K562 (cell line): Measurements from ENCODE around the gene XRN1. TPM values are rescaled to one million over a fixed set of nuclear protein-coding genes. Genes with fewer than 3 reads are reported as not detected.
"Not testable (repeated sequence)": the region's sequence is repeated elsewhere in the genome, so short reads cannot be mapped to it uniquely, and the experiment has no call there.

Experiments
- ATAC-seq: fragments of 200-7000 bp; cut with Tn5 transposase; 3 replicates; pipeline ENCODE4 v1.9.1; 2020; ENCODE audit warnings: moderate library complexity
- BruUV-seq: library from RNA; stranded (reverse); fragments of 400-500 nt; replicated peaks from 2 replicates; lab custom pipeline; 2021; lab: Mats Ljungman, UMichigan
- CTCF ChIA-PET: fragments of 300-600 bp; formaldehyde crosslinking; extraction: SDS; loops from one replicate; lab custom pipeline; 2021; ENCODE audit warnings: low intra/inter-chr PET ratio; lab: Yijun Ruan, JAX
- POLR2A ChIA-PET: fragments of 300-600, 350-650 bp; sonication (Branson Sonifier 250); formaldehyde crosslinking; extraction: SDS; loops from one replicate; lab custom pipeline; 2021; ENCODE audit warnings: antibody characterized with exemption, inconsistent platforms; lab: Yijun Ruan, JAX
- DNase-seq, 4 experiments: peaks; one replicate each; pipeline versions ENCODE4 v3.0.0 to v3.0.0-alpha.2; 2011 to 2018; ENCODE audit warnings: low spot score in 3 of 4, mixed read lengths in 3 of 4; ENCODE audit errors: extremely low read depth in 1 of 4
- FAIRE-seq: peaks from 2 replicates; lab custom pipeline; 2011; peaks lifted over from hg19 to GRCh38; lab: Jason Lieb, UNC
- H2AFZ ChIP-seq: 2 replicates; pipeline ENCODE4 v1.6.0; 2011; ENCODE audit warnings: low read depth, low read length, control low read depth, inconsistent platforms
- H3K27ac ChIP-seq: fragments of 200-600 bp; 3 replicates; pipeline ENCODE4 v1.8.0; 2011; ENCODE audit warnings: low read depth, mild to moderate bottlenecking, control low read depth, inconsistent platforms, low read length, moderate library complexity, mixed read lengths; ENCODE audit errors: extremely low read depth
- H3K27me3 ChIP-seq, 2 experiments: fragments of 300-600 bp in 1 of 2; 2 replicates in 1 of 2; 3 replicates in 1 of 2; pipeline versions ENCODE4 v1.6.0 to v1.8.0; 2011; ENCODE audit warnings: inconsistent platforms in 2 of 2, low read length in 2 of 2, mild to moderate bottlenecking in 1 of 2, mixed read lengths in 1 of 2, moderate library complexity in 1 of 2; ENCODE audit not compliant: control insufficient read depth in 2 of 2, insufficient read depth in 2 of 2
- H3K36me3 ChIP-seq: fragments of 300-600 bp; 3 replicates; pipeline ENCODE4 v1.8.0; 2011; ENCODE audit warnings: mild to moderate bottlenecking, low read length, inconsistent platforms; ENCODE audit not compliant: control insufficient read depth, insufficient read depth
- H3K4me1 ChIP-seq, 2 experiments: fragments of 200-600 bp in 1 of 2; replicated peaks in 1 of 2; 2 replicates in 1 of 2; 3 replicates in 1 of 2; pipeline versions ENCODE4 v1.5.1 to v1.8.0; 2011; ENCODE audit warnings: inconsistent platforms in 2 of 2, low read length in 2 of 2, mild to moderate bottlenecking in 1 of 2, mixed read lengths in 1 of 2, moderate library complexity in 1 of 2; ENCODE audit not compliant: control insufficient read depth in 2 of 2, insufficient read depth in 2 of 2
- H3K4me2 ChIP-seq: 2 replicates; pipeline ENCODE4 v1.6.1; 2011; ENCODE audit warnings: low read length, control low read depth, inconsistent platforms, mixed read lengths; ENCODE audit not compliant: insufficient read depth
- H3K4me3 ChIP-seq: fragments of 200-600 bp; sonication (generic), shearing (Covaris generic); 2 replicates; pipeline ENCODE4 v1.5.1; 2016; ENCODE audit warnings: control low read depth, inconsistent platforms
- H3K79me2 ChIP-seq: fragments of 200-600 bp; 3 replicates; pipeline ENCODE4 v1.8.0; 2011; ENCODE audit warnings: low read length, inconsistent platforms; ENCODE audit not compliant: control insufficient read depth, insufficient read depth
- H3K9ac ChIP-seq, 2 experiments: 2 replicates each; pipeline versions ENCODE4 v1.6.0 to v1.6.1; 2011; ENCODE audit warnings: low read depth in 2 of 2, low read length in 2 of 2, control low read depth in 1 of 2, inconsistent platforms in 1 of 2, mild to moderate bottlenecking in 1 of 2, mixed read lengths in 1 of 2; ENCODE audit not compliant: insufficient read depth in 1 of 2
- H3K9me1 ChIP-seq: one replicate; pipeline ENCODE4 v1.6.0; 2011; ENCODE audit warnings: inconsistent platforms, mild to moderate bottlenecking, low read length, moderate library complexity; ENCODE audit not compliant: control insufficient read depth, insufficient read depth
- H3K9me3 ChIP-seq: replicated peaks from 2 replicates; pipeline ENCODE4 v1.5.1; 2011; ENCODE audit warnings: low read depth, low read length, inconsistent platforms; ENCODE audit not compliant: control insufficient read depth, insufficient read depth
- H4K20me1 ChIP-seq: replicated peaks from 2 replicates; pipeline ENCODE4 v1.6.1; 2011; ENCODE audit warnings: low read length, inconsistent platforms, mixed read lengths; ENCODE audit not compliant: control insufficient read depth, insufficient read depth
- WGBS: fragments of 100-300 bp; shearing (Covaris generic); methylation state at CpG from one replicate; pipeline ENCODE4 v1.1.6; 2016; ENCODE audit warnings: low coverage, mixed read lengths; ENCODE audit not compliant: insufficient coverage; ENCODE audit errors: missing lambda C conversion rate; 5-methylcytosine and 5-hydroxymethylcytosine counted together
- in situ Hi-C: fragments of 300-500 bp; cut with MboI; formaldehyde crosslinking; loops from 4 replicates; pipeline ENCODE4 v1.15.0; 2018; ENCODE audit warnings: inconsistent platforms, mixed read lengths
- intact Hi-C: fragments of 100-400 bp; cut with micrococcal nuclease; formaldehyde crosslinking; loops from 2 replicates; pipeline ENCODE4 v1.14.2; 2022
- polyA plus RNA-seq, 8 experiments: library from polyadenylated mRNA; depleted of rRNA in 4 of 8; stranded (reverse) in 5 of 8; unstranded in 3 of 8; fragments of >200 nt; fragmentation: Nextera tagmentation in 2 of 8; fragmentation: Illumina TruSeq in 1 of 8; extraction: Ambion mirVana in 2 of 8; extraction: Trizol in 1 of 8; gene quantifications; 2 replicates each; pipeline versions ENCODE4 v1.2.1 to v1.2.3, GENCODE V29; 2011 to 2014; ENCODE audit warnings: inconsistent platforms in 1 of 8, missing spikeins in 1 of 8
- total RNA-seq, 7 experiments: library from RNA; depleted of rRNA in 6 of 7; stranded (reverse); fragments of >200 nt in 6 of 7; fragmentation: Illumina TruSeq in 2 of 7; extraction: Trizol in 2 of 7; gene quantifications; 2 replicates each; pipeline versions ENCODE4 v1.2.1 to v1.2.3, GENCODE V29; 2011 to 2021; ENCODE audit warnings: low replicate concordance in 1 of 7
- TF ChIP-seq, protein P1 (sequence below): fragments of 250-450 bp; sonication (Bioruptor Pico); IDR thresholded peaks from 2 replicates; pipeline ENCODE4 v1.8.0; 2021; ENCODE audit warnings: moderate library complexity, mild to moderate bottlenecking, inconsistent platforms

XRN1 gene
- total and polyA plus RNA-seq, 9 of the 15 experiments (the other 6 are each of a cell fraction or from before 2014, with no cell fraction given), result 3.1 to 28.4 (median 17.2) TPM

- TF ChIP-seq, protein P1, sequence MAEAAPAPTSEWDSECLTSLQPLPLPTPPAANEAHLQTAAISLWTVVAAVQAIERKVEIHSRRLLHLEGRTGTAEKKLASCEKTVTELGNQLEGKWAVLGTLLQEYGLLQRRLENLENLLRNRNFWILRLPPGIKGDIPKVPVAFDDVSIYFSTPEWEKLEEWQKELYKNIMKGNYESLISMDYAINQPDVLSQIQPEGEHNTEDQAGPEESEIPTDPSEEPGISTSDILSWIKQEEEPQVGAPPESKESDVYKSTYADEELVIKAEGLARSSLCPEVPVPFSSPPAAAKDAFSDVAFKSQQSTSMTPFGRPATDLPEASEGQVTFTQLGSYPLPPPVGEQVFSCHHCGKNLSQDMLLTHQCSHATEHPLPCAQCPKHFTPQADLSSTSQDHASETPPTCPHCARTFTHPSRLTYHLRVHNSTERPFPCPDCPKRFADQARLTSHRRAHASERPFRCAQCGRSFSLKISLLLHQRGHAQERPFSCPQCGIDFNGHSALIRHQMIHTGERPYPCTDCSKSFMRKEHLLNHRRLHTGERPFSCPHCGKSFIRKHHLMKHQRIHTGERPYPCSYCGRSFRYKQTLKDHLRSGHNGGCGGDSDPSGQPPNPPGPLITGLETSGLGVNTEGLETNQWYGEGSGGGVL (CRISPR knock-in tag), result no peak
Observed at GRCh38 chr3:142417302-142417701, 30.5 kb downstream of the XRN1 start (continued).

DNA sequence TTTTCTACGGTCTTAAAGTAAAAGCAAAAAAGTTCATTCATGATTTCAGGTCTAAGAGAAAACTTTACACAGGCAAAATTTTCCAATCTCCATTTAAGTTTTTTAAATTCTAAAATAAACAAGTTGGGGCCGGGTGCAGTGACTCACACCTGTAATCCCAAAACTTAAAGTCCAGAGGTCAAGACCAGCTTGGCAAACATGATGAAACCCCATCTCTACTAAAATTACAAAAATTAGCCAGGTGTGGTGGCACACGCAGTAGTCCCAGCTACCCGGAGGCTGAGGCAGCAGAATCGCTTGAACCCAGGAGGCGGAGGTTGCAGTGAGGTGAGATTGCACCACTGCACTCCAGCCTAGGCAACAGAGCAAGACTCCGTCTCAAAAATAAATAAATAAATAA lies 47.3 kb downstream of the XRN1 start:
- in situ Hi-C loops, POLR2A ChIA-PET, H4K20me1 ChIP-seq, DNase-seq, H3K79me2 ChIP-seq, ATAC-seq, H3K9ac ChIP-seq, CTCF ChIA-PET, FAIRE-seq, H3K4me1 ChIP-seq, BruUV-seq, H3K4me2 ChIP-seq, H3K27me3 ChIP-seq, H3K9me1 ChIP-seq, H3K9me3 ChIP-seq, H2AFZ ChIP-seq, H3K27ac ChIP-seq, H3K4me3 ChIP-seq, intact Hi-C loops: not testable (repeated sequence)
- WGBS, result 93% methylated on average over 7 of the region's 7 CpGs
- H3K36me3 ChIP-seq, result peaks cover 56% of the 10 kb centered on the region
